ENCODE measurements around the gene IFITM2.

GRCh38 chr11:267491-267994 is 40.1 kb upstream of the IFITM2 start:
- TF ChIP-seq CTCF (IDR thresholded peaks at IDR 0.05 in 8 of 11, conservative IDR thresholded peaks at IDR 0.05 in 3 of 11) (no peak), POLR2A (IDR thresholded peaks at IDR 0.05) (peak in 1 of 3 donors; percentile 35), POLR2AphosphoS5 (IDR thresholded peaks at IDR 0.05) (peak; percentile 14 to 88 (median 69))

All from spleen (tissue), 7 donors.